Endodermal cell (in vitro differentiated cells): ENCODE measurements around the gene ABCG1. TPM values are rescaled to one million over a fixed set of nuclear protein-coding genes. Genes with fewer than 3 reads are reported as not detected.

Experiments
- DNase-seq: peaks from one replicate; pipeline ENCODE4 v3.0.0-alpha.2; 2017
- H3K27ac ChIP-seq: 2 replicates; pipeline ENCODE4 v1.5.1; 2013; ENCODE audit warnings: mild to moderate bottlenecking, low read depth, low read length, moderate library complexity
- H3K27me3 ChIP-seq: 2 replicates; pipeline ENCODE4 v1.6.1; 2013; ENCODE audit warnings: mild to moderate bottlenecking, low read length, moderate library complexity; ENCODE audit not compliant: insufficient read depth, control insufficient read depth, poor library complexity, severe bottlenecking
- H3K36me3 ChIP-seq: 2 replicates; pipeline ENCODE4 v1.7.0; 2013; ENCODE audit warnings: mild to moderate bottlenecking, low read length, moderate library complexity; ENCODE audit not compliant: control insufficient read depth, insufficient read depth
- H3K4me1 ChIP-seq: one replicate; pipeline ENCODE4 v1.7.0; 2013; ENCODE audit warnings: low read length; ENCODE audit not compliant: control insufficient read depth, insufficient read depth
- H3K4me3 ChIP-seq: 2 replicates; pipeline ENCODE4 v1.5.1; 2013; ENCODE audit warnings: mild to moderate bottlenecking, low read length, moderate library complexity
- H3K9ac ChIP-seq: 2 replicates; pipeline ENCODE4 v1.6.1; 2013; ENCODE audit warnings: mild to moderate bottlenecking, low read length, moderate library complexity; ENCODE audit not compliant: poor library complexity, severe bottlenecking; ENCODE audit errors: extremely low read depth
- H3K9me3 ChIP-seq: 2 replicates; pipeline ENCODE4 v1.6.1; 2013; ENCODE audit warnings: mild to moderate bottlenecking, low read length, moderate library complexity; ENCODE audit not compliant: control insufficient read depth
- H3K27ac Mint-ChIP-seq: 2 replicates; pipeline ENCODE4 v1.8.0; 2020; ENCODE audit warnings: mixed read lengths
- H3K27me3 Mint-ChIP-seq: 2 replicates; pipeline ENCODE4 v1.8.0; 2021; ENCODE audit warnings: mild to moderate bottlenecking, mixed read lengths; ENCODE audit not compliant: insufficient read depth
- H3K36me3 Mint-ChIP-seq: 2 replicates; pipeline ENCODE4 v1.8.0; 2020; ENCODE audit warnings: low read depth, mixed read lengths
- H3K4me1 Mint-ChIP-seq: 2 replicates; pipeline ENCODE4 v1.8.0; 2020; ENCODE audit warnings: mixed read lengths
- H3K4me3 Mint-ChIP-seq: 2 replicates; pipeline ENCODE4 v1.8.0; 2020; ENCODE audit warnings: mild to moderate bottlenecking, moderate library complexity, mixed read lengths
- H3K9me3 Mint-ChIP-seq: 2 replicates; pipeline ENCODE4 v1.8.0; 2020; ENCODE audit warnings: mild to moderate bottlenecking, mixed read lengths
- CTCF ChIP-seq: fragments of 200-600 bp; sonication (generic); conservative IDR thresholded peaks from 2 replicates; pipeline ENCODE4 v1.5.0; 2021; ENCODE audit warnings: antibody characterized with exemption, mild to moderate bottlenecking
- WGBS, 2 experiments: methylation state at CpG; one replicate each; pipeline versions ENCODE4 v1.1.5 to v1.1.7; 2013; ENCODE audit warnings: missing lambda C conversion rate in 2 of 2, mixed read lengths in 1 of 2; ENCODE audit not compliant: insufficient coverage in 1 of 2, insufficient read length in 1 of 2; 5-methylcytosine and 5-hydroxymethylcytosine counted together
- total RNA-seq, 2 donors: library from RNA; stranded (reverse); fragmentation: NEBNext Ultra II Directional in 1 of 2; extraction: Animal tissue kit (Norgen Biotek cat#: 25700) in 1 of 2; gene quantifications; 2 replicates in 1 of 2; 3 replicates in 1 of 2; pipeline ENCODE4 v1.2.1, GENCODE V29; 2021

ABCG1 gene
- total RNA-seq, 2 donors from 2014 or later: 1.6 to 5.4 TPM

GRCh38 chr21:42252778-42253340 is 33.9 kb downstream of the ABCG1 start:
- Mint-ChIP-seq H3K4me3 (no peak overlapping the region), H3K36me3 (no peaks in the 10 kb centered on the region), H3K9me3 (no peaks in the 10 kb centered on the region), H3K27ac (no peak overlapping the region), H3K27me3 (peaks cover 29% of the 10 kb centered on the region), H3K4me1 (peaks cover 30% of the 10 kb centered on the region)
- Histone ChIP-seq H3K36me3 (no peaks in the 10 kb centered on the region), H3K9me3 (no peaks in the 10 kb centered on the region), H3K9ac (no peak overlapping the region), H3K4me3 (no peak overlapping the region), H3K4me1 (peaks cover 7% of the 10 kb centered on the region), H3K27me3 (peaks cover 22% of the 10 kb centered on the region), H3K27ac (no peak overlapping the region)
- WGBS, 2 experiments: 94 to 95% methylated on average over 11 of the region's 11 CpGs
- TF ChIP-seq CTCF: no peak
- DNase-seq: no peak

GRCh38 chr21:42253466-42253865 is 34.5 kb downstream of the ABCG1 start:
- no peaks in the 10 kb centered on the region for H3K9me3 Mint-ChIP-seq
- H3K27ac Mint-ChIP-seq: no peak overlapping the region
- Histone ChIP-seq H3K27me3 (peaks cover 22% of the 10 kb centered on the region), H3K27ac (no peak overlapping the region), H3K36me3 (no peaks in the 10 kb centered on the region), H3K9me3 (no peaks in the 10 kb centered on the region), H3K9ac (no peak overlapping the region), H3K4me1 (peaks cover 7% of the 10 kb centered on the region), H3K4me3 (no peak overlapping the region)
- H3K4me1 Mint-ChIP-seq: peaks cover 30% of the 10 kb centered on the region
- 86 to 98% methylated on average over 5 to 8 of the region's 8 CpGs for WGBS, 2 experiments
- no peak for TF ChIP-seq CTCF
- peaks cover 29% of the 10 kb centered on the region for H3K27me3 Mint-ChIP-seq
- H3K36me3 Mint-ChIP-seq: no peaks in the 10 kb centered on the region
- no peak for DNase-seq
- H3K4me3 Mint-ChIP-seq: no peak overlapping the region

- H3K4me1 Mint-ChIP-seq: peaks cover 30% of the 10 kb centered on the region
- no peak for TF ChIP-seq CTCF
- DNase-seq: no peak
- peaks cover 29% of the 10 kb centered on the region for H3K27me3 Mint-ChIP-seq
- H3K27me3 ChIP-seq: peaks cover 22% of the 10 kb centered on the region
- H3K27ac Mint-ChIP-seq: no peak overlapping the region
- H3K4me3 ChIP-seq: no peak overlapping the region
- no peak overlapping the region for H3K4me3 Mint-ChIP-seq
- no peak overlapping the region for H3K27ac ChIP-seq
- no peaks in the 10 kb centered on the region for H3K36me3 ChIP-seq
- peaks cover 7% of the 10 kb centered on the region for H3K4me1 ChIP-seq
- no peak overlapping the region for H3K9ac ChIP-seq
- WGBS, 2 experiments: 90 to 93% methylated on average over 2 to 6 of the region's 6 CpGs
- no peaks in the 10 kb centered on the region for H3K9me3 Mint-ChIP-seq
- H3K36me3 Mint-ChIP-seq: no peaks in the 10 kb centered on the region
- H3K9me3 ChIP-seq: no peaks in the 10 kb centered on the region
Measured at GRCh38 chr21:42254083-42254482, 35.1 kb downstream of the ABCG1 start.
